Esophagus squamous epithelium (tissue), 4 donors: ENCODE data around the gene TREX2.

Experiments
- POLR2A ChIP-seq, 4 donors: fragments of 450-650 bp; IDR thresholded peaks; one replicate each; pipeline ENCODE4 v1.6.1; 2017; ENCODE audit warnings: antibody characterized with exemption in 4 of 4, mild to moderate bottlenecking in 4 of 4, moderate library complexity in 3 of 4
- TF ChIP-seq, protein P1 (sequence below), 6 experiments: fragments of 450-650 bp in 4 of 6; fragments of 200-600 bp in 2 of 6; sonication (generic) in 2 of 6; IDR thresholded peaks; one replicate each; pipeline ENCODE4 v1.5.1; 2016 to 2019; ENCODE audit warnings: antibody characterized with exemption in 6 of 6, mild to moderate bottlenecking in 4 of 6, moderate library complexity in 4 of 6

DNA sequence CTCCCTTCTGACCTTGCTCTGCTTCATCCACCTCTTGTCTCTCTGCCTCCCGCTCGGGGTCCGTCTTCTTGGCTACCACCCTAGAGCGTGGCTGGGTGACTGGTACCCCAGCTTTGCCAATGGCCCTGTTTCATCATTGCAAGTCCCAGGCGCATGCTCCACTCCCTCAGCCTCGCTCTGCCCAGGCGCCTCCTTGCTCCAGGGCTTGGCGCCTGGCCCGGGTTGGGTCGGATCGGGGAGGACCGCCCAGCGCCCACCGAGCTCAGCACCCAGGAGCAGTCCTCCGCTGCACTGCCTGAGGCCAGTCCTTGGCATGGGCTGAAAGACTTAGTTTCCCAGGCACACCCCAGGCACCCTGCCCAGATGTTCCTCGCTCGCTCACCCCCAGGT, 49.5 kb upstream of the TREX2 start:
- no peak for TF ChIP-seq POLR2A (IDR thresholded peaks at IDR 0.05)
- TF ChIP-seq, protein P1, sequence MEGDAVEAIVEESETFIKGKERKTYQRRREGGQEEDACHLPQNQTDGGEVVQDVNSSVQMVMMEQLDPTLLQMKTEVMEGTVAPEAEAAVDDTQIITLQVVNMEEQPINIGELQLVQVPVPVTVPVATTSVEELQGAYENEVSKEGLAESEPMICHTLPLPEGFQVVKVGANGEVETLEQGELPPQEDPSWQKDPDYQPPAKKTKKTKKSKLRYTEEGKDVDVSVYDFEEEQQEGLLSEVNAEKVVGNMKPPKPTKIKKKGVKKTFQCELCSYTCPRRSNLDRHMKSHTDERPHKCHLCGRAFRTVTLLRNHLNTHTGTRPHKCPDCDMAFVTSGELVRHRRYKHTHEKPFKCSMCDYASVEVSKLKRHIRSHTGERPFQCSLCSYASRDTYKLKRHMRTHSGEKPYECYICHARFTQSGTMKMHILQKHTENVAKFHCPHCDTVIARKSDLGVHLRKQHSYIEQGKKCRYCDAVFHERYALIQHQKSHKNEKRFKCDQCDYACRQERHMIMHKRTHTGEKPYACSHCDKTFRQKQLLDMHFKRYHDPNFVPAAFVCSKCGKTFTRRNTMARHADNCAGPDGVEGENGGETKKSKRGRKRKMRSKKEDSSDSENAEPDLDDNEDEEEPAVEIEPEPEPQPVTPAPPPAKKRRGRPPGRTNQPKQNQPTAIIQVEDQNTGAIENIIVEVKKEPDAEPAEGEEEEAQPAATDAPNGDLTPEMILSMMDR (IDR thresholded peaks at IDR 0.05) = no peak
